Measurements from ENCODE around the gene COL2A1. TPM values are rescaled to one million over a fixed set of nuclear protein-coding genes. Genes with fewer than 3 reads are reported as not detected.

COL2A1 gene
- polyA plus RNA-seq, 1 donor (not counting 4 experiments of a cell fraction or from before 2014, with no cell fraction given): 0.03 TPM

- dilution Hi-C loops (cut with MboI; ENCODE audit: extremely low pct_ligation_motif_present, low sequenced_read_pairs): no loop called here
- H3K9ac ChIP-seq (ENCODE audit: control insufficient read depth, extremely low read depth, insufficient read depth, low read length): no peak overlapping the region
- H3K36me3 ChIP-seq (ENCODE audit: control insufficient read depth in 2 of 2, extremely low read depth in 1 of 2, insufficient read depth in 2 of 2, low read length in 2 of 2): no peaks in the 10 kb centered on the region
- FAIRE-seq (no peak), DNase-seq (ENCODE audit: low read depth, low spot score) (no peak)
- TF ChIP-seq CTCF (optimal IDR thresholded peaks at IDR 0.05 in 1 of 3, IDR thresholded peaks at IDR 0.05 in 1 of 3, conservative IDR thresholded peaks at IDR 0.05 in 1 of 3; ENCODE audit: extremely low read depth in 1 of 3, insufficient read depth in 2 of 3, low read length in 3 of 3): no peak
- no peak for TF ChIP-seq EZH2 (IDR thresholded peaks at IDR 0.05; ENCODE audit: low read length)
- H4K20me1 ChIP-seq (ENCODE audit: control insufficient read depth, extremely low read depth, insufficient read depth, low read length): no peaks in the 10 kb centered on the region
- H3K27me3 ChIP-seq (ENCODE audit: control insufficient read depth, extremely low read depth, insufficient read depth, low read length): peaks cover 23% of the 10 kb centered on the region
- no peak overlapping the region for H3K4me2 ChIP-seq (ENCODE audit: control insufficient read depth, extremely low read depth, insufficient read depth, low read depth, low read length)
- no peaks in the 10 kb centered on the region for H3K9me1 ChIP-seq (ENCODE audit: control insufficient read depth, extremely low read depth, insufficient read depth, low read length)
- no peak overlapping the region for H2AFZ ChIP-seq (ENCODE audit: control insufficient read depth, low read length)
- no peak overlapping the region for H3K4me3 ChIP-seq (ENCODE audit: control insufficient read depth in 2 of 3, extremely low read depth in 1 of 3, insufficient read depth in 2 of 3, low read depth in 1 of 3, low read length in 3 of 3)
- no peak overlapping the region for H3K27ac ChIP-seq (ENCODE audit: control insufficient read depth, insufficient read depth, low read length)
- H3K4me1 ChIP-seq (ENCODE audit: control insufficient read depth, extremely low read depth, insufficient read depth, low read length): no peaks in the 10 kb centered on the region
- no peaks in the 10 kb centered on the region for H3K79me2 ChIP-seq (ENCODE audit: control insufficient read depth, insufficient read depth, low read length)
- no peaks in the 10 kb centered on the region for H3K9me3 ChIP-seq (ENCODE audit: control insufficient read depth, low read depth, low read length)
Measured at GRCh38 chr12:48017496-48017895, 13.2 kb upstream of the COL2A1 start.

GRCh38 chr12:48016373-48017020 is 12.2 kb upstream of the COL2A1 start:
- H3K4me3 ChIP-seq (ENCODE audit: control insufficient read depth in 2 of 3, extremely low read depth in 1 of 3, insufficient read depth in 2 of 3, low read depth in 1 of 3, low read length in 3 of 3): no peak overlapping the region
- H4K20me1 ChIP-seq (ENCODE audit: control insufficient read depth, extremely low read depth, insufficient read depth, low read length): no peaks in the 10 kb centered on the region
- H3K9me3 ChIP-seq (ENCODE audit: control insufficient read depth, low read depth, low read length): no peaks in the 10 kb centered on the region
- H3K36me3 ChIP-seq (ENCODE audit: control insufficient read depth in 2 of 2, extremely low read depth in 1 of 2, insufficient read depth in 2 of 2, low read length in 2 of 2): no peaks in the 10 kb centered on the region
- H3K27me3 ChIP-seq (ENCODE audit: control insufficient read depth, extremely low read depth, insufficient read depth, low read length): peaks cover 18% of the 10 kb centered on the region
- H3K4me1 ChIP-seq (ENCODE audit: control insufficient read depth, extremely low read depth, insufficient read depth, low read length): no peaks in the 10 kb centered on the region
- dilution Hi-C loops (cut with MboI; ENCODE audit: extremely low pct_ligation_motif_present, low sequenced_read_pairs): no loop called here
- no peak overlapping the region for H2AFZ ChIP-seq (ENCODE audit: control insufficient read depth, low read length)
- no peak overlapping the region for H3K27ac ChIP-seq (ENCODE audit: control insufficient read depth, insufficient read depth, low read length)
- no peak overlapping the region for H3K4me2 ChIP-seq (ENCODE audit: control insufficient read depth, extremely low read depth, insufficient read depth, low read depth, low read length)
- no peak overlapping the region for H3K9ac ChIP-seq (ENCODE audit: control insufficient read depth, extremely low read depth, insufficient read depth, low read length)
- no peaks in the 10 kb centered on the region for H3K79me2 ChIP-seq (ENCODE audit: control insufficient read depth, insufficient read depth, low read length)
- DNase-seq (ENCODE audit: low read depth, low spot score) (no peak), FAIRE-seq (no peak)
- no peaks in the 10 kb centered on the region for H3K9me1 ChIP-seq (ENCODE audit: control insufficient read depth, extremely low read depth, insufficient read depth, low read length)
- TF ChIP-seq EZH2 (IDR thresholded peaks at IDR 0.05; ENCODE audit: low read length) (no peak), CTCF (optimal IDR thresholded peaks at IDR 0.05 in 1 of 3, IDR thresholded peaks at IDR 0.05 in 1 of 3, conservative IDR thresholded peaks at IDR 0.05 in 1 of 3; ENCODE audit: extremely low read depth in 1 of 3, insufficient read depth in 2 of 3, low read length in 3 of 3) (no peak)

Data from keratinocyte (primary cell).